GM12878 (cell line): ENCODE data around the gene EME2. TPM values are rescaled to one million over a fixed set of nuclear protein-coding genes. Genes with fewer than 3 reads are reported as not detected.

Experiments
- ATAC-seq: fragments of 200-7000 bp; cut with Tn5 transposase; 3 replicates; pipeline ENCODE4 v1.9.1; 2020; ENCODE audit warnings: mild to moderate bottlenecking, moderate library complexity
- BruUV-seq: library from RNA; stranded (reverse); fragments of 400-500 nt; replicated peaks from 2 replicates; lab custom pipeline; 2021; lab: Mats Ljungman, UMichigan
- CTCF ChIA-PET: fragments of 300-600 bp; sonication (Branson Sonifier 250); formaldehyde crosslinking; extraction: SDS; loops from one replicate; lab custom pipeline; 2021; ENCODE audit warnings: inconsistent platforms; lab: Yijun Ruan, JAX
- POLR2A ChIA-PET: fragments of 350-600 bp; formaldehyde crosslinking; extraction: SDS; loops from one replicate; lab custom pipeline; 2021; ENCODE audit warnings: inconsistent platforms; lab: Charles Lee
- RAD21 ChIA-PET: fragments of 300-600 bp; sonication (Branson Sonifier 250); formaldehyde crosslinking; loops from one replicate; lab custom pipeline; 2023; ENCODE audit warnings: antibody characterized with exemption; ENCODE audit not compliant: unreplicated experiment; lab: Charles Lee
- SMC1A ChIA-PET: fragments of 300-600 bp; sonication (Branson Sonifier 250); formaldehyde crosslinking; loops from one replicate; lab custom pipeline; 2023; ENCODE audit not compliant: unreplicated experiment, uncharacterized antibody; lab: Charles Lee
- DNase-seq: peaks from one replicate; pipeline ENCODE4 v3.0.0-alpha.2; 2011; ENCODE audit warnings: low read depth, low spot score
- FAIRE-seq: peaks from 3 replicates; lab custom pipeline; 2011; peaks lifted over from hg19 to GRCh38; lab: Jason Lieb, UNC
- H2AFZ ChIP-seq: 2 replicates; pipeline ENCODE4 v1.6.0; 2011; ENCODE audit warnings: low read depth, low read length, control low read depth; ENCODE audit not compliant: control insufficient read depth
- H3K27ac ChIP-seq: 2 replicates; pipeline ENCODE4 v1.5.1; 2011; ENCODE audit warnings: control low read depth; ENCODE audit not compliant: control insufficient read depth, insufficient read depth
- H3K27me3 ChIP-seq, 2 experiments: replicated peaks in 1 of 2; 2 replicates each; pipeline versions ENCODE4 v1.6.0 to v1.6.1; 2011; ENCODE audit warnings: low read length in 1 of 2; ENCODE audit not compliant: control insufficient read depth in 2 of 2, insufficient read depth in 2 of 2
- H3K36me3 ChIP-seq, 2 experiments: 2 replicates each; pipeline ENCODE4 v1.5.1; 2011; ENCODE audit warnings: low read length in 1 of 2; ENCODE audit not compliant: control insufficient read depth in 2 of 2, insufficient read depth in 2 of 2
- H3K4me1 ChIP-seq: 2 replicates; pipeline ENCODE4 v1.6.1; 2011; ENCODE audit warnings: mild to moderate bottlenecking, low read length, moderate library complexity, mixed read lengths; ENCODE audit not compliant: control insufficient read depth, insufficient read depth
- H3K4me2 ChIP-seq: 2 replicates; pipeline ENCODE4 v1.6.0; 2011; ENCODE audit warnings: control low read depth; ENCODE audit not compliant: control insufficient read depth, insufficient read depth
- H3K4me3 ChIP-seq: fragments of 200-600 bp; sonication (generic); 2 replicates; pipeline ENCODE4 v1.5.1; 2016
- H3K79me2 ChIP-seq: 2 replicates; pipeline ENCODE4 v1.6.0; 2011; ENCODE audit warnings: low read length; ENCODE audit not compliant: control insufficient read depth, insufficient read depth
- H3K9ac ChIP-seq: 2 replicates; pipeline ENCODE4 v1.8.0; 2011; ENCODE audit warnings: low read length, control low read depth, mixed read lengths; ENCODE audit not compliant: control insufficient read depth, insufficient read depth
- H3K9me3 ChIP-seq: replicated peaks from 3 replicates; pipeline ENCODE4 v1.5.1; 2011; ENCODE audit warnings: mild to moderate bottlenecking, low read length; ENCODE audit not compliant: control insufficient read depth, insufficient read depth
- H4K20me1 ChIP-seq: 2 replicates; pipeline ENCODE4 v1.6.0; 2011; ENCODE audit not compliant: control insufficient read depth, insufficient read depth
- CUX1 ChIP-seq: IDR thresholded peaks from 2 replicates; pipeline ENCODE4 v1.6.1; 2012; ENCODE audit warnings: improper control_type of control experiment, low read depth, low read length; ENCODE audit not compliant: insufficient replicate concordance
- WGBS: methylation state at CpG from one replicate; pipeline ENCODE4 v1.1.6; 2016; ENCODE audit warnings: low lambda C conversion rate; ENCODE audit not compliant: insufficient replicate concordance, insufficient coverage; ENCODE audit errors: missing lambda C conversion rate; 5-methylcytosine and 5-hydroxymethylcytosine counted together
- in situ Hi-C: fragments of 300-500 bp; cut with MboI; formaldehyde crosslinking; loops from 9 replicates; pipeline ENCODE4 v1.14.3; 2018; ENCODE audit warnings: mixed read lengths
- intact Hi-C: fragments of 100-400 bp; cut with micrococcal nuclease; formaldehyde crosslinking; loops from one replicate; pipeline ENCODE4 v1.14.2; 2022; ENCODE audit not compliant: unreplicated experiment
- polyA plus RNA-seq, 11 experiments: library from polyadenylated mRNA; depleted of rRNA in 4 of 11; unstranded in 6 of 11; stranded (reverse) in 5 of 11; fragments of >200 nt; fragmentation: Nextera tagmentation in 4 of 11; fragmentation: Illumina TruSeq in 1 of 11; extraction: Ambion mirVana in 4 of 11; extraction: Trizol in 1 of 11; gene quantifications; 1 replicate in 1 of 11; 2 replicates in 10 of 11; pipeline versions ENCODE4 v1.2.1 to v1.2.3, GENCODE V29; 2011 to 2016; ENCODE audit warnings: inconsistent platforms in 2 of 11, missing spikeins in 2 of 11, low read depth in 1 of 11
- total RNA-seq, 4 experiments: library from RNA; depleted of rRNA in 3 of 4; stranded (reverse); fragments of >200 nt in 3 of 4; fragmentation: Illumina TruSeq in 1 of 4; extraction: Trizol in 1 of 4; gene quantifications; 2 replicates each; pipeline versions ENCODE4 v1.2.1 to v1.2.3, GENCODE V29; 2013 to 2021

Gene EME2
- total and polyA plus RNA-seq, 10 of the 15 experiments (the other 5 are each of a cell fraction or from before 2014, with no cell fraction given) = 0.29 to 16.9 (median 4.1) TPM

- no peak overlapping the region for H2AFZ ChIP-seq
- H3K36me3 ChIP-seq = peaks cover 7 to 13% of the 10 kb centered on the region in 2 experiments
- POLR2A ChIA-PET = no interaction called here
These were observed 25.9 kb upstream of the EME2 start for GRCh38 chr16:1746693-1747195.

More at GRCh38 chr16:1746693-1747195, 25.9 kb upstream of the EME2 start:
- ChIA-PET RAD21 (no interaction called here), CTCF (no interaction called here), SMC1A (no interaction called here)
- DNase-seq (no peak), ATAC-seq (no peak), FAIRE-seq (no peak)
- intact Hi-C loops = no loop called here
- TF ChIP-seq CUX1 = no peak
- in situ Hi-C loops = no loop called here
- Histone ChIP-seq H4K20me1 (no peaks in the 10 kb centered on the region), H3K79me2 (no peaks in the 10 kb centered on the region), H3K4me1 (no peaks in the 10 kb centered on the region), H3K4me2 (no peak overlapping the region), H3K27ac (no peak overlapping the region), H3K9me3 (no peaks in the 10 kb centered on the region), H3K27me3 (no peaks in the 10 kb centered on the region), H3K9ac (no peak overlapping the region), H3K4me3 (no peak overlapping the region)
- BruUV-seq = no TSS peak
- 98% methylated on average over 30 of the region's 31 CpGs for WGBS
